Left colon (tissue), 2 donors: ENCODE data around the gene ETNPPL. TPM values are rescaled to one million over a fixed set of nuclear protein-coding genes. Genes with fewer than 3 reads are reported as not detected.
"Not testable (repeated sequence)": the region's sequence is repeated elsewhere in the genome, so short reads cannot be mapped to it uniquely, and the experiment has no call there.

Experiments
- ATAC-seq: fragments of 200-7000 bp; cut with Tn5 transposase; one replicate; pipeline ENCODE4 v1.9.1; 2020; ENCODE audit warnings: mild to moderate bottlenecking, moderate library complexity
- DNase-seq, 2 donors: peaks; one replicate each; pipeline ENCODE4 v3.0.0-alpha.2; 2020
- intact Hi-C, 2 donors: fragments of 100-400 bp; cut with DNase I in 1 of 2; cut with micrococcal nuclease in 1 of 2; formaldehyde crosslinking; loops; one replicate each; pipeline versions ENCODE4 v1.11.2 to v1.14.0; 2022; cut with DNase I, micrococcal nuclease
- total RNA-seq, 2 donors: library from RNA; stranded (reverse); fragmentation: NEBNext Ultra II Directional; extraction: Animal tissue kit (Norgen Biotek cat#: 25700); gene quantifications; one replicate each; pipeline ENCODE4 v1.2.1, GENCODE V29; 2021
- donor health status: DM: no; HTN: no; CAD: no.
- donor health status: DM: yes; HTN: yes; CAD: no.

Gene ETNPPL
- total RNA-seq, 2 donors from 2014 or later = not detected

DNA sequence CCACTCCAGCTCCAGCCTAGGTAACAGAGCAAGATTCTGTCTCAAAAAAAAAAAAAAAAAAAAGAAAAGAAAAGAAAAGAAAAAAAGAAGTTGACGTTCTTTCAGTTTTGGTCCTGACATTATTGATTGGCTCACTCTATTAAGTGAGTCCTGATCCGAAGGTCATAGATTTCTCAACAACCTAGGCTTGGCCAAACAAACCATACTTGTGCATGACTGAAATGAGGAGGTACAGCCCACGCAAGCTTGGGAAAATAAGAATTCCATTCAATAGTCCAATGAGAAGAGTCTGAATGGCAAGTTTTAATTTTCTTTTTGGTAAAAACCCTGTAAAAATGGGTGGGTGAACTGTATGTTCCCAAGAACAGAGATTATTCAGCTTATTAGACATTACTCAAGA, 3.2 kb upstream of the ETNPPL start:
- ATAC-seq = no peak
- intact Hi-C loops = no loop called here
- DNase-seq = no peak

DNA sequence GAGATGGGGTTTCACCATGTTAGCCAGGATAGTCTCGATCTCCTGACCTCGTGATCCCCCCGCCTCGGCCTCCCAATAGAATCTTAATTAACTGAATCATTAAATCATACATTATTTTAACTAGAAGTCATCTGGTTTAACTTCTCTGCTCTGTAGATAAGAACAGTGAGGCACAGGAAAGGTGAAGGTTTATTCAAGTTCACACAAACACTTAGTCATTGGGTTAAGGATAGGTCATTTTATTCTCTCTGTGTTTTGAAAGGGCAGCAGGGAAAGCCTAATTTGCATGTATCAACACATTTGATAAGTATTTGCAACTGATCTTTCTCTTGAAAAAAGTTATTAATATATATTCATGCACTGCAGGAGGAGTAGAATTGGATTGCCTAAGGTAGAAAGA, 1.1 kb upstream of the ETNPPL start:
- no peak for DNase-seq
- intact Hi-C loops = no loop called here
- ATAC-seq = no peak

DNA sequence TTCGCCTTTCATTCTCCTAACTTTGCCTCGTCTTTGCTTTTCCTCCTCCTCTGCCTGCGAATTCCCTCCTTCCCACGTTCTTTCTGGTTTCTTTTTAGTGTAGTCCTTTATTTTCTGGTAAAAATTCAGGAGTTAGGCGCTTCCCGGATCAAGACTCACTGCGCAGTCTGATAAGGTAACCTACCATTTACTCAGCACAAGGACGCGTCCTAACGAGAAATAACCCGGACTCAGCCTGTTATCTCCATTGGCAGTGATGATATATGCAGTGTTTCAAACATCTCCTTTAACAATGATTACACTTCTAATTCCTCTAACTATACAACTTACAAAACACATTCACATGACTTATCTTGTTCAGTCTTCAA, 357 bp upstream of the ETNPPL start:
- intact Hi-C loops = no loop called here
- ATAC-seq (no peak), DNase-seq (no peak)

DNA sequence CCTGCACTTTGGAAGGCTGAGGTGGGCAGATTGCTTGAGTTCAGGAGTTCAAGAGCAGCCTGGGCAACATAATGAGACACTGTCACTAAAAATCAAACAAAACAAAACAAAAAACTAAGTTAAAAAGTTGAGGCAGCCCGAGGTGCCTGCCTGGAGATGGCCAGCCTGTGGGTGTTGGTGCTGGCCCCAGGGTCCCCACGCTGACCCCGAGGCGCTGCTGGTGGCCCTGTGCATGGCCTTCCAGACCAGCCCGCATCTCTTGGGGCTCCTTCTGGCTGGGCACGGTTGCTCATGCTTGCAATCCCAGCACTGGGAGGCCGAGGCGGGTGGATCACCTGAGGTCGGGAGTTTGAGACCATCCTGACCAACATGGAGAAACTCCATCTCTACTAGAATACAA, 4.4 kb downstream of the ETNPPL start:
- ATAC-seq = no peak
- intact Hi-C loops = no loop called here
- no peak for DNase-seq

DNA sequence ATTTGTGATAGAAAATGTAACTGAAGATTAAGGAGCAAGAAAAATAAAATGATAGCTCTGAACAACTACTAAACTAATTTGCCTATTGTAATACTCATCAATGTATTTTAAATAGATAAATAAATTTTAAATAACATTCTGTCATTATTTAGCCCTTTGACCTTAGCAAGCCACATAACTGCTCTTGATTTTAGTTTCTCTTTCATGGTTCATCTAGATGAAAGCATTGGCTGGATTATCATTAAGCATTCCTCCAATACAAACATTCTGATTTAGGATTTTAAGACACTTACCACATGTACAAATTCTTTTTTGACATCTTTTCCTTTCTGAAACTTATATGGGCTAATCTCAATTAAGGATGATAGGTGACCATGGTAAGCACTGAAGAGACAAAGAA, 8.5 kb downstream of the ETNPPL start:
- intact Hi-C loops = no loop called here
- DNase-seq (no peak), ATAC-seq (no peak)

DNA sequence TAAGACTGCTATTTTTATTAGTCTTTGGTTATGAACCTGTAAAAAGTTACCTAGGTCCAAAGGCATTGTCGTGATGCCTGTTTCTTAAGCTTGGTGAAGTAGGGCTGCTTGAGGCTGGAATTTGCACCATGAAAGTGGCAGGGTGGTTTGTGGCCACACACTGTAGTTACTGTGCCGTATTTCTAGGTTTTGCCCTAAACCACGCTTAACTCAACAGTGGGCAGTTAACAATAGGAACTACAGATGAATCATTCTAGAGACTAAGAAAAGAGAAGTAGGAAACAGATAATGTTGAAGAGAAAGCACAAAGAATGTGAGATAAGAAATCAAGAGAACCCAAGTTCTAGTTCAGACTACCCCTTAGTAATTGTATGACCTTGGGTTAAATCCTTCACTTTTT, 11.5 kb downstream of the ETNPPL start:
- intact Hi-C loops = no loop called here
- ATAC-seq (no peak), DNase-seq (no peak)

DNA sequence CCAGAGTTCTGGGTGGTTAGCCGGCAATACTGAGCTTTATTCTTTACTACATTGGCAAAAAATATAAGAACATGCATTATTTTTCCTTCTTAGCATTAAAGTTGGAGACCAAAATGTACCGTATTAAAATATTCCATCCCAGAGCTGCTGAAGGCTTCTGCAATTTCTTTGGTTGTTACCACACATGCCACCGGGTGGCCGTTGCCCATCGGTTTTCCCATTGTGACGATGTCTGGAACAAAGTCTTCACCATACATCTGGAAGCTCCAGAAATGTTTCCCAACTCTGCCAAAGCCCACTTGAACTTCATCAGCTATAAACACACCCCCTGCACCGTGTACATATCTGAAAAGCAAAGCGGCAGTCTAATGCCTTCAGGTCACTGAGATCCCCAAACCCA, 13.7 kb downstream of the ETNPPL start:
- ATAC-seq = no peak
- intact Hi-C loops = no loop called here
- DNase-seq = no peak

DNA sequence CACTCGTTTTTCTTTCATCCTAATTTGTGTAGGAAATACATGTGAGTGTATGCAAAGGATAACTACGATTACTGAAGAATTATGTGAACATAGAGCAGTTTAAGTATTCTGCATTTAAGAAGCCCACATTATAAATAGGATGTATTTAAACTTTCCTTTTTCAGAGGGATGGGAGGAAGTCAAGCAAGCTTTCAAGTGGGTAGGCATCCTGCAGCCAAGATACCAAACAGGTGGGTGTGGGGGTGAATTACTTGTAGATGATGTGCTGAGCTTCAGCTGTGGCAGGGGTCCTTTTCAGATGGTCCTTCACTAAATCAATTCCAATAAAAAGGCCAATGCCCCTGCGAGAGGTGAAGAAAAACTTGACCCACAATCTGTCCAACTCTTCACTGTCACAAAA, 16.3 kb downstream of the ETNPPL start:
- intact Hi-C loops = no loop called here
- no peak for ATAC-seq

DNA sequence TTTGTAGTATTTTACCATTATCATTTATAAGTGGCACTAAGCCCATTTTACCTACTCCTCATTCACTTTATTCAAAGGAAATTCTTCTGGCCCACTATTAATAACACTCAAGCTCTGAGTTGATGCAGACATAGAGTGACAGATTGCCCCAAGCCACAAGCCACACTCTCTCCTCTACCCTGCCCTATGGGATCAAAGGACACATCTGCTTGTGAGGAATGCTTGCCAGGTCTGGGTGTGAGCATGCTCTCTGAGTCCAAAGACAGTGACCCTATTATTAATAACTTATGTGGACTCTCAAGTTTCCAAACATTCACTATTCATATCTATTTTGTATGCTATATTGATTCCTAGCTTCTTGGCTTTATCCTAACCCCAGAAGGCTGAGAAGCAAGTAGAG, 18.5 kb downstream of the ETNPPL start:
- intact Hi-C loops = no loop called here
- ATAC-seq (no peak), DNase-seq (no peak)

More for the DNA sequence above, 16.3 kb downstream of the ETNPPL start:
- DNase-seq = no peak

DNA sequence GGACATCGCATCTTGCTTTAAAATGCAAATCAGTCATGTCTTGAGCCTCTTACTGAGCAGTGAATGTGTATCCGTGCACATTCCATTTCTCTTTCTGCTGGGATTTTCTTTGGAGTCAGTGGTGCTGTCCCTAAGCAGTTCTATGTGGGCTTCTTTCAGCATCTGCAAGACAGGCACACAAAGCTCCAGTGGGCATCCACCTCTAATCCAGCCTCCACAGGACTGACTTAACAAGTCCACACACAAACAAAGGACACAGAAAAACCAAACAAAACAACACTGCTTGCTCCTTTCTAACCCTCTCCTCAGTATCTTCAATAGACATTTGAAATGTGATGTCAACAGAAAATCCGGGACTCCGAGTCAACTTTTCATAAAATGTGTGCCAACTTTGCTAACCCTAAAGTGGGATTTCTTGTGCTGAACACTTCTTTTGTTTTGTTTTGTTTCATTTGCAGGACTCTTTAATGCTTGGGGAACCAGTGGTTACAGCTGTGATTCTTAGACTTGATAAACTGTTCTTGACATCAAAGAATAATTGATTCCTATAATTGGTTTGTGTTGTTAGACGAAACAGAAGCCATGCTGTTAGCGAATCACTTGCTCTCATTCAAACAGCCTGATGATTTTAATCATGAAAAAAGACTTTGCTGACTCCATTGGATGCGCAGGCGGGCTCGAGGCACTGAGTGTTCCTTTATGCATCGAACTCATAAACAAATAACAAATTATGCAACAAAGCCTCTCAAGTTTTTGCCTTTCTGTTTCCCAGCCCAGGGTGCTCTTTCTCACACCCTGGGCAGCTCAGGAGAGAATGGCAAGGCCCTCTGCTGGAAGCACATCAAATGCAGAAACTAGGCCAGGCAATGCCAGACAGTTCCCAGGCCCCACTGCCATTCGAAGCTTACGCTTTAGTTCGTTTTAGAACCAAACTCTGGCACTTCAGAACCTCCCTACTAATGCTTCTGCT, 20.1 kb downstream of the ETNPPL start:
- intact Hi-C loops = no loop called here
- no peak for ATAC-seq

DNA sequence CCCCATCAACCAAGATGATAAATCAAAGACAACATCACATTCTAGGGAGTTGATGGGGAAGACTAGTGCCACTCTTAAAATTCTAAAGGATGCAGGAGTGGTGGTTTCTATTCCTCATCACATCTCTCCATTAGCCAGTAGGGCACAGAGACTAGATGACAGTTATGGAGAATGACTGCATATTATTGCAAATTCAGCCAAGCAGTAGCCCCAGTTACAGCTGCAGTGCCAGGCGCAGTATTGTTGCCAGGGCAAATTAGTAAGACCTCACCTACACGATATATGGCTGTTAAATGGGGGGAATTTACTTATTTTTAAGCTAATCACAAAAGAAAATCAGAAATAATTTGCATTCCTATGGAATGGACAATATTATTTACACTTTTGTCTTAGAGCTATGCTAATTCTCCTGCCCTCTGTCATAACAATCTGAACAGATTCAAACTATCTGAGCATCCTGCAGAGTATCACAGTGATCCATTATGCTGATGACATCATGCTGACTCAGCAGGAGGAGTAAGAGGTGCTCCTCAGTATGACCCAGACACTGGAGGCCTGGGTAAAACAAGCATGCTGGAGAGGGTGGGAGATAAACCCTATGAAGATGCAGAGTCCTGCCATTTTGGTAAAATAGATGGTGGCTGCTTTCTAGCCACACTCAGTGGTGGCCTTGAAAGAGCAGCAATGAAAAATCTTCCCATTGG, 24.7 kb downstream of the ETNPPL start:
- ATAC-seq (no peak), DNase-seq (no peak)
- intact Hi-C loops = no loop called here

More for the DNA sequence above, 20.1 kb downstream of the ETNPPL start:
- DNase-seq = no peak

DNA sequence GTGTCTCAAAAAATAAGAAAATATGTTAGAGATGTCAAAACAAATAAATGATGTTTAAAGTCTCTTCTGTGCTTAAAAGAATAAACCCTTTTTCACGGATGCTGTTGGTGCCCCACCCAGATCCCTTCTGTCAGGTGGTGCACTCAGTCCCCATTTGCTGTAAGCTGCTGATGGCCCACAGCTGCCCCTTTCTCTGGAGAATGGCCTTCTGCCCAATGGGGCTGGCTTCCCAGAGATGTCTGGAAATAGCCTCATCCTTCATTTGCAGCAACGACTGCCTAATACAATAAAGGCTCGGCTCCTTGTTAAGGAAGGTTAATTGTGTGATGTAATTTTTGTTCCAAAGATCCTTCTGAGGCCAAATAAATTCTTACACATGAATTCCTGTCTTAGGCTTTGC, 31.8 kb downstream of the ETNPPL start:
- intact Hi-C loops = no loop called here
- no peak for DNase-seq
- ATAC-seq = no peak

DNA sequence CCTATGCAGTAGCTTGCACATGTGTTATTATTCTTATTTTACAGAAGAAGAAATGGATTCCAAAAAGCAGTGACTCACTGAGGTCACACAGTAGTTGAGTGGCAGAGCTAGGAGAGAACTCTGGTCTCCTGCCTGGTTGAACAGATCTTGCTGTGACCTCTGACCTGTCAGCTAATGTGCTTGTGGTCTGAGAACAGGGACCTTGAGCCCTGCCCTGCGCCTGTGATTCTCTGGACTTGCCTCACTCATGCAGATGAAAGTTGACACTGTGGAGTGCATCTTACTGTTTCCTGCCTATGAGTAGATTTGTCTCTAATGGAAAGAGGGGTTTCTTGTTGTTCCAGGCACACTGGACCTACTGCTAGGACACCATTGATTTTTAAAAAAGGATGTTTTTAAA, 32.3 kb downstream of the ETNPPL start:
- no peak for ATAC-seq
- no peak for DNase-seq
- intact Hi-C loops = no loop called here

DNA sequence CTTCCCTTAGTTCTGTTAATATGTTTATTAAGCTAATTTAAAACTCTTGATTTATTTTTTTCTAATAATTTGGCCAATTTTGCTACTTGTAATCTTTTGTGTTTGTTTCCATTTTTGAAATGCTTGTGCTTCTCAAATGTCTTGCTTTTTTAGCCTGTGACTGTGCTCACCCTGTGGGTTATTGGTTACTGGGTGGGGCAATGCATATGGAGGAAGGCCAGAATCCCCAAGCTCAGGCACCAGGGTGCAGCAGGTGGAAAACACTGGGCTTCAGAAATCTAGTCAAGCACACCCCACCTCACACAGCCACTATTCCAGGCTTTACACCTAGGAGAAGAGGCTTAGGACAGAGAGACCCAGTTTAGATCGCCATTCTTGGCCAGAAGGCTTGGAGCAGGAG, 33.1 kb downstream of the ETNPPL start:
- DNase-seq = no peak
- ATAC-seq = no peak
- intact Hi-C loops = no loop called here

DNA sequence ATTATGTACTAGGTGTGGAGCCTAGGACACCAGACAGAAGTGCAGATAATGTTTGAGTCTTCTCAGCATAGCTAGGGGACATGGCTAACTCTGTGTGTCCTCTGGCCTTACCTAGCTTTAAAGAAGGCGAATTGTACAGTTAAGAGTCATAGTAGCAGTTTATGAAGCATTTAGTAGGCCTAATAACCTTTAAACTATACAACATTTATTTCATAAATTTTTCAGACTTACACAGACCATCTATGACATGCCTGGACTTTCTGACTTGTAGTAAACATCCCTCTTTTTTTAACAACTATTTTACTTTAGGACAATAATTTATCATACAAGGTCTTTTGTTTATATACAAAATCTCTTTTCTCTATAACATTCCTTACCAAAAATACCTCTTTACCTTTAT, 37.4 kb downstream of the ETNPPL start:
- ATAC-seq (no peak), DNase-seq (no peak)
- intact Hi-C loops = no loop called here

DNA sequence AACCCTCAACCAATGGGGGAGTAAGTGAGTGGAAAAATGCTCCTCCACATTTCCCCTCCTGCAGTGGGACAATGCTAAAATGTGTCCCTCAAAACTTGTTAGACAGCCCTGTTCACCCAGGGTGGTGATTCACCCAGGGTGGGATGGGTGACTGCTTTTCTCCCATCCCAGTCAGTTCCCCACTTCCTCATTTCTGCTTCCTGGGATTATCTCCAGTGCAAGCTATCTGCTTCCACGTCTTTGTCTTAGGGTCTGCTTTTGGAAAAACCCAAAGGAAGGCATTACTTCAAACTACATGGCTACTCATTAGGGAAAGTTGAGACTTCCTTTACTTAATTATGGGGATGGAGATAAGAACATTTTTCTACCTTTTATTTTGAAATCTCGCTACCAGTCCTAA, 45.5 kb downstream of the ETNPPL start:
- DNase-seq = no peak
- no peak for ATAC-seq
- intact Hi-C loops = no loop called here

DNA sequence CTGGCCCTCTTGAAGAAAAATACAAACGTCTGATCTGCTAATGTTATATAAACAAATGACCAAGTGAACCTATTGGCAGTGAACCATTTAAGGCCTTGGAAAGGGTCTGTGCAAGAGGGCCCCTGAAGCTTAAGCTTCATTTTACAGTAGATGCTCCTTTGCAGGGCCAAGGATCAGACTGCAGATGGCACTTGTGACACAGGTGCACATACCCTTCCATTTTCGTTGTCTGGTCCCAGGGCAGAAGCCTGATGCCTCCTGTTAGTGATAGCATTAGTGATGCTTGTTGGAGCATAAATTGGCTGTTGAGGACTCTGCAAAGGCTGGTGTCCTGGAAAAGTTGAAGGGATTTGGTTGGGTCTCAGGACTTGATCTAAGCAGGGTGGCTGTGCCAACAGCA, 46.5 kb downstream of the ETNPPL start:
- no peak for DNase-seq
- ATAC-seq = no peak
- intact Hi-C loops = no loop called here

DNA sequence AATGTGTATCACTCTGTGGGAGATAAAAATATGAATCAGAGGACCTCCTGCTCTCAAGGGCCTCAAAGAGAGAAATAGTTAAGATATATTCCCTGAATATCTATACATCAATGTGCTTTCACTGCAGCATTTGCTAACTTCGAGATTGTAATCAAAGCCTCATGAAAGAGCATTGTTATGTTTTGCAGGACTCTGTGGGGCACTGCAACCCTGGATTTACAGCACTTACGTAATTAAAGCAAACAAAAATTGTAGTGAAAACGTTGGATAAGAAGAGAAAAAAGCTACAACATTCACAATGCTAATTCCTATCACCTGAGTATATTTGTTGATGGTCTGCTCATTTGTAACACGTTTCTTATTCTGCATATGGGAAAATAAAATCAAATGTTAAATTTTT, 48.0 kb downstream of the ETNPPL start:
- intact Hi-C loops = no loop called here
- no peak for ATAC-seq
- DNase-seq = no peak

DNA sequence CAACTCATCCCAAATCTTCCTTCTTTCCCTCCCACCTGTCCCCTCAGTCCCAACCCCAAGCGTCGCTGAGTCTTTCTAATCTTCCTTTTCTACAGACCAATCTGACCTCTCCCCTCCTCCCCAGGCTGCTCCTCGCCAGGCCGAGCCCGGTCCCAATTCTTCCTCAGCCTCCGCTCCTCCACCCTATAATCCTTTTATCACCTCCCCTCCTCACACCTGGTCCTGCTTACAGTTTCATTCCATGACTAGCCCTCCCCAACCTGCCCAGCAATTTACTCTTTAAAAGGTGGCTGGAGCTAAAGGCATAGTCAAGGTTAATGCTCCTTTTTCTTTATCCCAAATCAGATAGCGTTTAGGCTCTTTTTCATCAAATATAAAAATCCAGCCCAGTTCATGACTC, 52.3 kb downstream of the ETNPPL start:
- not testable (repeated sequence) for DNase-seq

DNA sequence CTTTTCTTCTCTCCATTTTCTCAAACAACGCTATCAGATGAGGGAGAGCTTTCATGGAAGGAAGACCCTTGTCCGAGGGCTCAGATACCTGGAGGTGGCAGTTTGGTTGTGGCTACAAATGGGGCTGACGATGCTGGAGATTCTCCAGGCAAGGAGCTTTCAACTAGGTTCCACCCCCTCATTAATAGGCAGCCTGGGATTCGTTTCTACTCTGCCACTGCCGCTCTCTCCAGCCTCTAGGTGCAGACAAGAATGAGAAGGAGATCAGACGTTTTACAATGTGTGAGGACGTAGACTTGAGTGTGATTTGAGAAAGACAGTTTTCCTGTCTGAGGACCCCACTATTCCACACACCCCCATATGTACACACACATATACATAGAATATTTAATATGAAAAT, 53.1 kb downstream of the ETNPPL start:
- ATAC-seq (no peak), DNase-seq (no peak)
- intact Hi-C loops = no loop called here

More for the DNA sequence above, 52.3 kb downstream of the ETNPPL start:
- ATAC-seq, intact Hi-C loops: not testable (repeated sequence)
